Activated naive CD4-positive, alpha-beta T cell treated with anti-CD3 and anti-CD28 coated beads for 36 hours (primary cell): ENCODE data around the gene RBM15B. TPM values are rescaled to one million over a fixed set of nuclear protein-coding genes. Genes with fewer than 3 reads are reported as not detected.
"Not testable (repeated sequence)": the region's sequence is repeated elsewhere in the genome, so short reads cannot be mapped to it uniquely, and the experiment has no call there.

Experiments used
- CTCF ChIA-PET: fragments of 350-600 bp; sonication (Branson Sonifier 250); formaldehyde crosslinking; loops from one replicate; lab custom pipeline; 2021; ENCODE audit warnings: antibody characterized with exemption; lab: Charles Lee
- DNase-seq: peaks from one replicate; pipeline ENCODE4 v3.0.0-alpha.2; 2020
- H3K27ac Mint-ChIP-seq: one replicate; pipeline ENCODE4 v1.8.0; 2021; ENCODE audit warnings: mild to moderate bottlenecking, mixed read lengths
- H3K27me3 Mint-ChIP-seq: one replicate; pipeline ENCODE4 v1.8.0; 2021; ENCODE audit warnings: low read depth, mixed read lengths
- H3K36me3 Mint-ChIP-seq: one replicate; pipeline ENCODE4 v1.8.0; 2021; ENCODE audit warnings: low read depth, mixed read lengths
- H3K4me1 Mint-ChIP-seq: one replicate; pipeline ENCODE4 v1.8.0; 2021; ENCODE audit warnings: low read depth, mixed read lengths
- H3K4me3 Mint-ChIP-seq: one replicate; pipeline ENCODE4 v1.8.0; 2021; ENCODE audit warnings: mild to moderate bottlenecking, moderate library complexity, mixed read lengths
- H3K9me3 Mint-ChIP-seq: one replicate; pipeline ENCODE4 v1.8.0; 2021; ENCODE audit warnings: mixed read lengths
- intact Hi-C: fragments of 100-400 bp; cut with micrococcal nuclease; formaldehyde crosslinking; loops from one replicate; pipeline ENCODE4 v1.15.1; 2023
- total RNA-seq, 2 experiments: library from RNA; stranded (reverse); gene quantifications; one replicate each; pipeline ENCODE4 v1.2.3, GENCODE V29; 2021

Gene RBM15B
- total RNA-seq, 2 experiments from 2014 or later, result 12.8 to 13.5 TPM

- intact Hi-C loops, result loop anchor here (5.0 to 10.0 kb wide), 4 partner anchors 120 to 1032 kb away; partner anchors contain the start of genes CYB561D2, NPRL2 and TMEM115
Measured at GRCh38 chr3:51386852-51387229, 4.2 kb upstream of the RBM15B start.

GRCh38 chr3:51387281-51387680 lies 3.8 kb upstream of the RBM15B start:
- Mint-ChIP-seq H3K36me3 (peaks cover 33% of the 10 kb centered on the region), H3K4me1 (peaks cover 59% of the 10 kb centered on the region), H3K27ac (peak overlapping the region; percentile 93), H3K4me3 (peak overlapping the region; percentile 97)
- not testable (repeated sequence) for DNase-seq, H3K9me3 Mint-ChIP-seq, H3K27me3 Mint-ChIP-seq
- CTCF ChIA-PET, result interaction anchor here (0.6 to 3.0 kb wide), 7 partner anchors 8 to 869 kb away, joined by 3 to 19 read pairs (median 4); no protein-coding TSS in a partner anchor
- intact Hi-C loops, result loop anchor here (5.0 to 10.0 kb wide), 4 partner anchors 120 to 1032 kb away; partner anchors contain the start of genes CYB561D2, NPRL2 and TMEM115

More at GRCh38 chr3:51386852-51387229, 4.2 kb upstream of the RBM15B start:
- Mint-ChIP-seq H3K9me3 (no peaks in the 10 kb centered on the region), H3K4me3 (peak overlapping the region; percentile 97), H3K36me3 (peaks cover 32% of the 10 kb centered on the region), H3K27me3 (no peaks in the 10 kb centered on the region), H3K4me1 (peaks cover 57% of the 10 kb centered on the region), H3K27ac (peak overlapping the region; percentile 93)
- CTCF ChIA-PET, result interaction anchor here (1.4 to 1.6 kb wide), 2 partner anchors 48 to 772 kb away, joined by 3 to 6 read pairs; no protein-coding TSS in a partner anchor
- DNase-seq, result no peak

- CTCF ChIA-PET, result interaction anchor here (0.7 to 3.0 kb wide), 19 partner anchors 9 to 870 kb away, joined by 3 to 19 read pairs (median 5); partner anchors contain the start of genes C3orf18 and MAPKAPK3
- Mint-ChIP-seq H3K27ac (no peak overlapping the region), H3K36me3 (peaks cover 44% of the 10 kb centered on the region), H3K4me1 (peaks cover 64% of the 10 kb centered on the region), H3K9me3 (no peaks in the 10 kb centered on the region), H3K27me3 (no peaks in the 10 kb centered on the region), H3K4me3 (no peak overlapping the region)
- intact Hi-C loops, result loop anchor here (1.0 to 10.0 kb wide), 5 partner anchors 121 to 1034 kb away; partner anchors contain the start of genes CYB561D2, NPRL2 and TMEM115
- no peak for DNase-seq
Measured at GRCh38 chr3:51388286-51389029, 2.6 kb upstream of the RBM15B start.

DNA sequence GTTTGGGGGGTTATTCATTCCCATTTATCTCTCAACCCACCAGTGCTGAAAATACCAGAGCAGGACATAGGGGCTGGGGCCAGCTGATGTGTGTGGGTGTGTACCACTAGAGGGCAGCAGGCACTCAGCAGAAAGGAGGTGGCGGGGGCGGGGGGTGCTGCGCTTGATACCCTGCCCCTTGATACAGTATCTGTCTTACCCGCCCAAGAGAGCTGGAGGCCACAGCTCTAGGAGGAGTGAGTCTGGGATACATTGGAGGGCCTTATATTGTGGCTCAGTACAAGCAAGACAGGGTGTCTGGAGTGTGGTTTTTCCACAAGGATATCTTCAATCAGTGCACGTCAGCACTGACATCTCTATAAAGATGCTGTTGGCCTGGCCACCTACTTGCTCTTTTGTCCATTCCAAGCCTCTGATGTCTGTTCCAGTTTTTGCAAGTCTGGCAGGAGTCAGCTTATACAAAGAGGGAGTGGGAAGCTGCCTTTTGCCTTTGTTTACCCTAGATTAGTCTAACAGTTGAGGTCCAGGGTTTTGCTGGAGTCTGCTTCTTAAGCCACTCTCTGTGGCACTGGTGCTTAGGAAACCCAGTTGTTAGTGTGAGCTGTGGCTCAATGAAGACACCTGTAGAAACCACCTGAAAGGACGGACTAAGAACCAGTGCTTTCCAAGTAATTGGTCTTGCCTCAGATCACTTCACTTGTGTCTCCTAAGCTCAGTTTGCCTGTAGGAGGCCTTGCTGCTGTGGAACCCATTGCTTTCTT lies 1.5 kb upstream of the RBM15B start:
- DNase-seq, result peak; percentile 72
- Mint-ChIP-seq H3K4me1 (peaks cover 71% of the 10 kb centered on the region), H3K27ac (no peak overlapping the region), H3K9me3 (no peaks in the 10 kb centered on the region), H3K36me3 (peaks cover 46% of the 10 kb centered on the region), H3K4me3 (no peak overlapping the region), H3K27me3 (no peaks in the 10 kb centered on the region)
- intact Hi-C loops, result loop anchor here (1.0 to 10.0 kb wide), 7 partner anchors 122 to 1035 kb away; partner anchors contain the start of genes ABHD14A, ABHD14B, CYB561D2 and NPRL2
- CTCF ChIA-PET, result interaction anchor here (0.7 to 3.0 kb wide), 25 partner anchors 10 to 822 kb away, joined by 3 to 19 read pairs (median 4); partner anchors contain the start of genes C3orf18, DCAF1 and MAPKAPK3

DNA sequence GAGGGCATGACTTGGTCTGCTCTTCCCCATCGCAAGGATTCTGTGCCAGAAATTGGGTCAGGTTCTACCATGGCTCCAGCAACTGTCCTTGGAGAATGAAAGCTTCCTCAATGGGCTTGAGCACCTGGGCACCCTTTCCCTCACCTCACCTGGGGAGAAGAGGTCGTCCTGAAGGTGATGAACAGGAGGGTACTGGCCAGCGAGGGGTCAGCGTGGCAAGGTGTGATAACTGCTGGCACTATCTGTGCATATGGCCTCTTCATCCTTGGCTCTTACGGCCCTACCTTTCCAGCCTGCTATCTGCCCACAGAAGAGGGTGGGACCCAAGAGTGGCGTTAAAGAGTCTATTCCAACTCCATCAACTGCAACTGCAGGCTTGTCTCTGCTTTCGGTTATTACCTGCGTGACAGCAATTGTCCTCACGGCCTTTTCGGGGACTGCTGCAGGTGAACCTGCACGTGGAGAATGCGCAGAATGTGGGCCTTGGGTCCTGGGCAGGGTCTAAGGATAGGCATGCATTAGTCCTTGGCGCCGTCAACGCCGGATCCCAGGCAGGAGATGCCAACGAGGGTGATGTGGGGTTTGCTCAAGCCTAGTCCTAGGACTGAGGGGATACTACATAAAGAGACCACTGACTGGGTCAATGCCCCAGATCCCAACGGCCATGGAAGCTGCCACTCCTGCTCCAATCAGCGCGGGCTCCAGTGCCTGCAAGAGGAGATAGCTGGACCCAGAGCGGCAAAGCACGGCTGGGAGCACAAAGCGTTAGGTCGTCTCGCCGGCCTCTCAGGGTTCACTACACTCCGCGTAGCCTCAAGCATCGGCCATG lies 625 bp upstream of the RBM15B start:
- H3K27ac Mint-ChIP-seq, result peak overlapping the region; percentile 50
- intact Hi-C loops, result loop anchor here (1.0 to 10.0 kb wide), 7 partner anchors 44 to 774 kb away; partner anchors contain the start of genes ABHD14A, ABHD14B and RRP9
- CTCF ChIA-PET, result interaction anchor here (0.7 to 3.0 kb wide), 18 partner anchors 11 to 781 kb away, joined by 3 to 19 read pairs (median 4); partner anchors contain the start of genes DCAF1 and MAPKAPK3
- peaks cover 51% of the 10 kb centered on the region for H3K36me3 Mint-ChIP-seq
- DNase-seq, result no peak
- no peaks in the 10 kb centered on the region for H3K9me3 Mint-ChIP-seq
- no peaks in the 10 kb centered on the region for H3K27me3 Mint-ChIP-seq
- H3K4me3 Mint-ChIP-seq, result peak overlapping the region; percentile 66
- peaks cover 79% of the 10 kb centered on the region for H3K4me1 Mint-ChIP-seq

DNA sequence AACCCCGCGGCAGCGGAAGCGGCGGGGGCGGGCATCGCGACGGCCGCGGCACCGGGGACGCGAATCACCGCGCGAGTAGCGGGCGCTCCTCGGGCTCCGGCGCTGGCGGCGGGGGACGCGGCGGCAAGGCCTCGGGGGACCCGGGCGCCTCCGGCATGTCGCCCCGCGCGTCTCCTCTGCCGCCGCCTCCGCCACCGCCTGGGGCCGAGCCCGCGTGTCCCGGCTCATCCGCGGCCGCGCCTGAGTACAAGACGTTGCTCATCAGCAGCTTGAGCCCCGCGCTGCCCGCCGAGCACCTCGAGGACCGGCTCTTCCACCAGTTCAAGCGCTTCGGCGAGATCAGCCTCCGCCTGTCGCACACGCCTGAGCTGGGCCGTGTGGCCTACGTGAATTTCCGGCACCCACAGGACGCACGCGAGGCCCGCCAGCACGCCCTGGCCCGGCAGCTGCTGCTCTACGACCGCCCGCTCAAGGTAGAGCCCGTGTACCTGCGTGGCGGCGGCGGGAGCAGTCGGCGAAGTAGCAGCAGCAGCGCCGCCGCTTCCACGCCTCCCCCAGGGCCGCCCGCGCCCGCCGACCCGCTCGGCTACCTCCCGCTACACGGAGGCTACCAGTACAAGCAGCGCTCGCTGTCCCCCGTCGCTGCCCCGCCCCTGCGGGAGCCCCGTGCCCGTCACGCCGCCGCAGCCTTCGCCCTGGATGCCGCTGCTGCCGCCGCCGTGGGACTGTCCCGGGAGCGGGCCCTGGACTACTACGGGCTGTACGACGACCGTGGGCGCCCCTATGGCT lies 675 bp downstream of the RBM15B start:
- Mint-ChIP-seq H3K27ac (peak overlapping the region; percentile 85), H3K9me3 (no peaks in the 10 kb centered on the region), H3K27me3 (no peaks in the 10 kb centered on the region), H3K4me3 (peak overlapping the region; percentile 81), H3K36me3 (peaks cover 47% of the 10 kb centered on the region), H3K4me1 (peaks cover 77% of the 10 kb centered on the region)
- peak; percentile 43 for DNase-seq
- CTCF ChIA-PET, result no interaction called here
- intact Hi-C loops, result loop anchor here (1.0 to 10.0 kb wide), 7 partner anchors 43 to 775 kb away; partner anchors contain the start of genes ABHD14A, ABHD14B and RRP9

DNA sequence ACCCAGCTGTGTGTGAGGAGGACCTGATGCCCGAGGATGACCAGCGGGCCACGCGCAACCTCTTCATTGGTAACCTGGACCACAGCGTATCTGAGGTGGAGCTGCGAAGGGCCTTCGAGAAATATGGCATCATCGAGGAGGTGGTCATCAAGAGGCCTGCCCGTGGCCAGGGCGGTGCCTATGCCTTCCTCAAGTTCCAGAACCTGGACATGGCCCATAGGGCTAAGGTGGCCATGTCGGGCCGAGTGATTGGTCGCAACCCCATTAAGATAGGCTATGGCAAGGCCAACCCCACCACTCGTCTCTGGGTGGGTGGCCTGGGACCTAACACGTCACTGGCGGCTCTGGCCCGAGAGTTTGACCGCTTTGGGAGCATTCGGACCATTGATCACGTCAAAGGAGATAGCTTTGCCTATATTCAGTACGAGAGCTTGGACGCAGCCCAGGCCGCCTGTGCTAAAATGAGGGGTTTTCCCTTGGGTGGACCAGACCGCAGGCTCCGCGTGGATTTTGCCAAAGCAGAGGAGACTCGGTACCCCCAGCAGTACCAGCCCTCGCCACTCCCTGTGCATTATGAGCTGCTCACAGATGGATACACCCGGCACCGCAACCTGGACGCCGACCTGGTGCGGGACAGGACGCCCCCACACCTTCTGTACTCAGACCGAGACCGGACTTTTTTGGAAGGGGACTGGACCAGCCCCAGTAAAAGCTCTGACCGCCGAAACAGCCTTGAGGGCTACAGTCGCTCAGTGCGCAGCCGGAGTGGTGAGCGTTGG lies 1.5 kb downstream of the RBM15B start:
- CTCF ChIA-PET, result interaction anchor here (0.6 kb wide), 1 partner anchor 15 kb away, joined by 3 read pairs; no protein-coding TSS in a partner anchor
- H3K9me3 Mint-ChIP-seq, result no peaks in the 10 kb centered on the region
- H3K27ac Mint-ChIP-seq, result peak overlapping the region; percentile 66
- intact Hi-C loops, result loop anchor here (10.0 kb wide), 1 partner anchor 582 kb away; the partner anchor contains the start of genes ABHD14A and ABHD14B
- no peaks in the 10 kb centered on the region for H3K27me3 Mint-ChIP-seq
- DNase-seq, result no peak
- H3K36me3 Mint-ChIP-seq, result peaks cover 44% of the 10 kb centered on the region
- H3K4me1 Mint-ChIP-seq, result peaks cover 73% of the 10 kb centered on the region
- peak overlapping the region; percentile 81 for H3K4me3 Mint-ChIP-seq

GRCh38 chr3:51393134-51393495 lies 2.0 kb downstream of the RBM15B start:
- Mint-ChIP-seq H3K36me3 (peaks cover 39% of the 10 kb centered on the region), H3K27ac (peak overlapping the region; percentile 66), H3K27me3 (no peaks in the 10 kb centered on the region), H3K4me1 (peaks cover 67% of the 10 kb centered on the region), H3K4me3 (no peak overlapping the region), H3K9me3 (no peaks in the 10 kb centered on the region)
- intact Hi-C loops, result loop anchor here (10.0 kb wide), 1 partner anchor 582 kb away; the partner anchor contains the start of genes ABHD14A and ABHD14B
- CTCF ChIA-PET, result interaction anchor here (0.6 kb wide), 1 partner anchor 15 kb away, joined by 3 read pairs; no protein-coding TSS in a partner anchor
- no peak for DNase-seq

DNA sequence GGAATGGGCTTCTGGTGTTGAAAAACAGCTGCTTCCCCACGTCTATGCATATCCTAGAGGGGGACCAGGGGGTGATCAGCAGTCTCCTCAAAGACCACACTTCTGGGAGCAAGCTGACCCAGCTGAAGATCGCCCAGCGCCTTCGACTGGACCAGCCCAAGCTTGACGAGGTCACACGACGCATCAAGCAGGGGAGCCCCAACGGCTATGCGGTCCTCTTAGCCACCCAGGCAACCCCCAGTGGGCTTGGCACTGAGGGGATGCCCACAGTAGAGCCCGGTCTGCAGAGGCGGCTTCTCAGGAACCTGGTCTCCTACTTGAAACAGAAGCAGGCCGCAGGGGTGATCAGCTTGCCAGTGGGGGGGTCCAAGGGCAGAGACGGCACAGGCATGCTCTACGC lies 2.5 kb downstream of the RBM15B start:
- H3K27ac Mint-ChIP-seq, result no peak overlapping the region
- H3K27me3 Mint-ChIP-seq, result no peaks in the 10 kb centered on the region
- H3K36me3 Mint-ChIP-seq, result peaks cover 39% of the 10 kb centered on the region
- H3K4me3 Mint-ChIP-seq, result no peak overlapping the region
- CTCF ChIA-PET, result interaction anchor here (0.6 kb wide), 1 partner anchor 14 kb away, joined by 3 read pairs; no protein-coding TSS in a partner anchor
- H3K4me1 Mint-ChIP-seq, result peaks cover 65% of the 10 kb centered on the region
- no peaks in the 10 kb centered on the region for H3K9me3 Mint-ChIP-seq
- DNase-seq, result no peak
- intact Hi-C loops, result loop anchor here (10.0 kb wide), 1 partner anchor 581 kb away; the partner anchor contains the start of genes ABHD14A and ABHD14B

DNA sequence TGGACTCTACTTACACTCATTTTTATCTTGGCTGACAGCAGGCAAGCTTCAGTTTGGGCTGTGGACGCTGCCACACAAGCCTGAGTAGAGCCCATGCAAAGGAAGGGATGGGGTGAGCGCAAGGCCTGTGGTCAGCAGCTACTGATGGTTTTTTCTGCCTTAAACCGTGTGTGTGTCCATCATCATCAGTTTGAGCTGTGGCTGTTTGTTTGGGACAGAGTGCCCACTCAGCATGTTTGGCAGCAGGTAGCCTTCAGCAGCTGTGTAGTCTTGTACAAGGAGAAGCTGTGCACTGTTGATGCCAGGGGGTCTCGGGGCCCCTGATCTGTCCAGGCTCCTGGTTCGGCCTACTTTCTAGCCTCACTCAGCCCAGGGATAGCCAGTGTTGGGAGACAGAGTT lies 3.5 kb downstream of the RBM15B start:
- Mint-ChIP-seq H3K4me1 (peaks cover 58% of the 10 kb centered on the region), H3K9me3 (no peaks in the 10 kb centered on the region), H3K27ac (peak overlapping the region; percentile 76), H3K4me3 (peak overlapping the region; percentile 42), H3K27me3 (no peaks in the 10 kb centered on the region), H3K36me3 (peaks cover 35% of the 10 kb centered on the region)
- no peak for DNase-seq
- intact Hi-C loops, result loop anchor here (10.0 kb wide), 1 partner anchor 580 kb away; the partner anchor contains the start of genes ABHD14A and ABHD14B
- CTCF ChIA-PET, result no interaction called here
